Mucosa of descending colon (tissue), 3 donors: ENCODE results near the gene RGS6. TPM values are rescaled to one million over a fixed set of nuclear protein-coding genes. Genes with fewer than 3 reads are reported as not detected.
A peak's percentile ranks its signal among the peaks of the same experiment; 100 is the strongest.

ENCODE experiments used
- ATAC-seq: fragments of 200-7000 bp; cut with Tn5 transposase; one replicate; pipeline ENCODE4 v1.9.1; 2020; ENCODE audit warnings: mild to moderate bottlenecking, moderate library complexity
- DNase-seq, 3 donors: peaks; one replicate each; pipeline ENCODE4 v3.0.0-alpha.2; 2020
- H3K36me3 ChIP-seq: fragments of 200-600 bp; one replicate; pipeline ENCODE4 v1.8.0; 2021; ENCODE audit warnings: low read depth, mild to moderate bottlenecking
- H3K4me1 ChIP-seq: fragments of 200-600 bp; one replicate; pipeline ENCODE4 v1.8.0; 2021; ENCODE audit warnings: low read depth, mild to moderate bottlenecking
- H3K4me3 ChIP-seq: fragments of 200-600 bp; one replicate; pipeline ENCODE4 v1.8.0; 2021; ENCODE audit warnings: mild to moderate bottlenecking
- H3K9me3 ChIP-seq: fragments of 200-600 bp; one replicate; pipeline ENCODE4 v1.8.0; 2021; ENCODE audit warnings: mild to moderate bottlenecking
- intact Hi-C, 2 donors: fragments of 100-400 bp; cut with DNase I in 1 of 2; cut with micrococcal nuclease in 1 of 2; formaldehyde crosslinking; loops; one replicate each; pipeline versions ENCODE4 v1.11.0 to v1.11.1; 2022; cut with DNase I, micrococcal nuclease
- total RNA-seq, 3 donors: library from RNA; stranded (reverse); fragmentation: NEBNext Ultra II Directional in 2 of 3; extraction: Animal tissue kit (Norgen Biotek cat#: 25700) in 2 of 3; gene quantifications; one replicate each; pipeline versions ENCODE4 v1.2.1 to v1.2.4, GENCODE V29; 2021 to 2023
- TF ChIP-seq, protein P1 (sequence below): fragments of 200-600 bp; IDR thresholded peaks from one replicate; pipeline ENCODE4 v1.8.0; 2022; ENCODE audit warnings: antibody characterized with exemption, mild to moderate bottlenecking
- donor health status: DM: no; HTN: no; CAD: no; lungs with moderate emphysema.
- donor health status: DM: no; HTN: no; CAD: no.
- donor health status: DM: no; HTN: yes; CAD: no.

Gene RGS6
- total RNA-seq, 3 donors from 2014 or later, result 0.66 to 2.5 (median 0.94) TPM

- ATAC-seq, result peak; percentile 71
- no peaks in the 10 kb centered on the region for H3K9me3 ChIP-seq
- DNase-seq, result peak in 1 of 3 donors; percentile 19
These were observed 662.1 kb downstream of the RGS6 start for GRCh38 chr14:72594099-72594901.

DNA sequence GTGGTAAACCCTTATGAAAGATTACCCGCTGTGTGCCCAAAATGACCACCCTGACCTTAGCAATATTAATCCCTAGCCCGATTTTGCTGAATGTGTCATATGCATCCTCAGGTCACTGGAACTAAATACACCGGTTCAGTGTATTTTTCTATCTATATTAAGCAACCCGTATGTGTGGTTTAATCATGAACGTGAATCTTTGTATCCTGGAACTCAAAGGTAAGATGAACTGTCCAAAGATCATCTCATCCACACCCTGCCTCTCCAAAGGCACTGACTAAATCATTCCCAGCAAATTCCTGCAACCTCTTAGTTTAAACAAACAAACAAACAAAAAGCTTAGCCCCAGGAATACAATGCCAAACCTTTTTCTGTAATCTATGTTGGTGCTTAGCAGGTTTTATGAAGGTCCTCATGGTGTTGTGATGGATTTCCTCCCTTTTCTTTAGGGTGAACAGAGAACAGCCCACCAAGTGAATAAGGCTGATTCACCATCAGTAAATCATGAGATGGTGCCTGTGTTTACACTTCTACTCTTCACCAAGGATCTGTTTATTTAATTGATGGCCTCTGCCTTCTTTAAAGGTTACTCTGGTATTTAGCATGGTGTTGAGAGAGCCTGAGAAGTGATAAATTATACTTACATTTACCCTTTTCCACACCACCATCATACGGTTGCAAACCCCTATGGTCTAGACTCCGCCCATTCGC lies 663.1 kb downstream of the RGS6 start:
- Histone ChIP-seq H3K4me1 (no peaks in the 10 kb centered on the region), H3K9me3 (no peaks in the 10 kb centered on the region), H3K36me3 (no peaks in the 10 kb centered on the region), H3K4me3 (no peak overlapping the region)
- intact Hi-C loops, result no loop called here
- TF ChIP-seq, protein P1, sequence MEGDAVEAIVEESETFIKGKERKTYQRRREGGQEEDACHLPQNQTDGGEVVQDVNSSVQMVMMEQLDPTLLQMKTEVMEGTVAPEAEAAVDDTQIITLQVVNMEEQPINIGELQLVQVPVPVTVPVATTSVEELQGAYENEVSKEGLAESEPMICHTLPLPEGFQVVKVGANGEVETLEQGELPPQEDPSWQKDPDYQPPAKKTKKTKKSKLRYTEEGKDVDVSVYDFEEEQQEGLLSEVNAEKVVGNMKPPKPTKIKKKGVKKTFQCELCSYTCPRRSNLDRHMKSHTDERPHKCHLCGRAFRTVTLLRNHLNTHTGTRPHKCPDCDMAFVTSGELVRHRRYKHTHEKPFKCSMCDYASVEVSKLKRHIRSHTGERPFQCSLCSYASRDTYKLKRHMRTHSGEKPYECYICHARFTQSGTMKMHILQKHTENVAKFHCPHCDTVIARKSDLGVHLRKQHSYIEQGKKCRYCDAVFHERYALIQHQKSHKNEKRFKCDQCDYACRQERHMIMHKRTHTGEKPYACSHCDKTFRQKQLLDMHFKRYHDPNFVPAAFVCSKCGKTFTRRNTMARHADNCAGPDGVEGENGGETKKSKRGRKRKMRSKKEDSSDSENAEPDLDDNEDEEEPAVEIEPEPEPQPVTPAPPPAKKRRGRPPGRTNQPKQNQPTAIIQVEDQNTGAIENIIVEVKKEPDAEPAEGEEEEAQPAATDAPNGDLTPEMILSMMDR, result no peak
- no peak for ATAC-seq
- DNase-seq, result no peak

More at GRCh38 chr14:72594099-72594901, 662.1 kb downstream of the RGS6 start:
- no peaks in the 10 kb centered on the region for H3K36me3 ChIP-seq
- H3K4me1 ChIP-seq, result no peaks in the 10 kb centered on the region
- intact Hi-C loops, result no loop called here
- H3K4me3 ChIP-seq, result no peak overlapping the region
- TF ChIP-seq, protein P1, result no peak

GRCh38 chr14:72597252-72598233 lies 665.3 kb downstream of the RGS6 start:
- TF ChIP-seq, protein P1, result no peak
- no peak for ATAC-seq
- H3K4me1 ChIP-seq, result no peaks in the 10 kb centered on the region
- no peaks in the 10 kb centered on the region for H3K9me3 ChIP-seq
- DNase-seq, result no peak
- no peak overlapping the region for H3K4me3 ChIP-seq
- intact Hi-C loops, result no loop called here
- H3K36me3 ChIP-seq, result no peaks in the 10 kb centered on the region

- ATAC-seq, result peak; percentile 26
- DNase-seq, result no peak
- H3K4me1 ChIP-seq, result no peaks in the 10 kb centered on the region
- no peaks in the 10 kb centered on the region for H3K9me3 ChIP-seq
- intact Hi-C loops, result no loop called here
- no peaks in the 10 kb centered on the region for H3K36me3 ChIP-seq
- TF ChIP-seq, protein P1, result no peak
- no peak overlapping the region for H3K4me3 ChIP-seq
These were observed 666.1 kb downstream of the RGS6 start for GRCh38 chr14:72598306-72598705.
